OCI-LY1 (cell line): Measurements from ENCODE around the gene AURKAIP1.

Experiments used
- CTCF ChIP-seq: fragments of 200-600 bp; sonication (generic), shearing (Covaris generic); IDR thresholded peaks from 2 replicates; pipeline ENCODE4 v1.5.1; 2017; ENCODE audit warnings: mild to moderate bottlenecking, antibody characterized with exemption, low read length, moderate library complexity, mixed read lengths
- EZH2 ChIP-seq: fragments of 200-600 bp; sonication (generic), shearing (Covaris generic); IDR thresholded peaks from 2 replicates; pipeline ENCODE4 v1.8.0; 2017; ENCODE audit warnings: borderline replicate concordance, mixed run types, mild to moderate bottlenecking, antibody characterized with exemption, low read length, moderate library complexity, mixed read lengths

- TF ChIP-seq CTCF = no peak
- no peak for TF ChIP-seq EZH2
Observed at GRCh38 chr1:1335792-1336248, 39.2 kb downstream of the AURKAIP1 start.
